ENCODE results near the gene FAM9B. TPM values are rescaled to one million over a fixed set of nuclear protein-coding genes. Genes with fewer than 3 reads are reported as not detected.

The FAM9B gene
- polyA plus RNA-seq, 1 donor from 2014 or later, result not detected

DNA sequence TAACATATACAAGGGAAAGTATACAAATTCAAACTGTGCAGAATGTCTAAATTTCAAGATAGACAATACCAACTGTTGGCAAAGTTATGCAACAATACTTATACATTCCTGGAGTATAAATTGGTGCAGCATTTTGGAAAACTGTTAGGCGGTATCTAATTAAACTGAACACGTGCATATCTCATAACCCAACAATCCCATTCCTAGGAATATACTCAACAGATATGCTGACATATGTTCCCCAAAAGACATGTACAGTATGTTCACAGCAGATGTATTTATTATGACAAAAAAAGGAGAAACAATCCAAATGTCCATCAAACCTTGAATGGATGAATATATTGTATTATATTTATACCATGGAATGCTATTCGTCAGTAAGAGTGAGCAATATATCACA lies 16.4 kb upstream of the FAM9B start:
- no peak overlapping the region for H3K4me3 ChIP-seq (ENCODE audit: low read length)
- no peak overlapping the region for H2AFZ ChIP-seq (ENCODE audit: low read depth, low read length)
- no peaks in the 10 kb centered on the region for H3K79me2 ChIP-seq (replicated peaks; ENCODE audit: insufficient read depth, low read length)
- TF ChIP-seq MXI1 (conservative IDR thresholded peaks at IDR 0.05; ENCODE audit: poor library complexity, severe bottlenecking) (no peak), REST (IDR thresholded peaks at IDR 0.05; ENCODE audit: borderline replicate concordance) (no peak), EP300 (conservative IDR thresholded peaks at IDR 0.05; ENCODE audit: poor library complexity, severe bottlenecking) (no peak), CTCF (IDR thresholded peaks at IDR 0.05; ENCODE audit: poor library complexity, severe bottlenecking) (no peak), RAD21 (conservative IDR thresholded peaks at IDR 0.05) (no peak), POLR2AphosphoS5 (IDR thresholded peaks at IDR 0.05) (no peak)
- H3K27me3 ChIP-seq (ENCODE audit: insufficient read depth, low read depth, low read length), result no peaks in the 10 kb centered on the region
- no peak overlapping the region for H3K27ac ChIP-seq (ENCODE audit: low read length)
- H3K9me3 ChIP-seq (ENCODE audit: low read length), result no peaks in the 10 kb centered on the region
- no peaks in the 10 kb centered on the region for H3K36me3 ChIP-seq (ENCODE audit: insufficient read depth, low read length)
- no peaks in the 10 kb centered on the region for H3K9me2 ChIP-seq (ENCODE audit: insufficient read depth, low read length)
- H3K4me2 ChIP-seq (ENCODE audit: low read length), result no peak overlapping the region
- H3F3A ChIP-seq (ENCODE audit: insufficient read depth, low read length, poor library complexity, severe bottlenecking), result no peaks in the 10 kb centered on the region
- no peaks in the 10 kb centered on the region for H4K20me1 ChIP-seq (ENCODE audit: insufficient read depth)
- no peak overlapping the region for H3K9ac ChIP-seq (ENCODE audit: low read length)

- H3K9ac ChIP-seq (ENCODE audit: low read length), result no peak overlapping the region
- no peaks in the 10 kb centered on the region for H3K36me3 ChIP-seq (ENCODE audit: insufficient read depth, low read length)
- H4K20me1 ChIP-seq (ENCODE audit: insufficient read depth), result no peaks in the 10 kb centered on the region
- H3F3A ChIP-seq (ENCODE audit: insufficient read depth, low read length, poor library complexity, severe bottlenecking), result no peaks in the 10 kb centered on the region
- no peaks in the 10 kb centered on the region for H3K9me3 ChIP-seq (ENCODE audit: low read length)
- H3K4me2 ChIP-seq (ENCODE audit: low read length), result no peak overlapping the region
- no peak for TF ChIP-seq SMC3 (conservative IDR thresholded peaks at IDR 0.05; ENCODE audit: poor library complexity)
- TF ChIP-seq REST (IDR thresholded peaks at IDR 0.05; ENCODE audit: borderline replicate concordance), result no peak
- no peak for TF ChIP-seq EZH2 (IDR thresholded peaks at IDR 0.05; ENCODE audit: borderline replicate concordance, insufficient read depth, low read length, poor library complexity, severe bottlenecking)
- no peak for TF ChIP-seq EP300 (conservative IDR thresholded peaks at IDR 0.05; ENCODE audit: poor library complexity, severe bottlenecking)
- no peak for TF ChIP-seq RAD21 (conservative IDR thresholded peaks at IDR 0.05)
- no peak overlapping the region for H3K27ac ChIP-seq (ENCODE audit: low read length)
- H3K4me3 ChIP-seq (ENCODE audit: low read length), result no peak overlapping the region
- H3K79me2 ChIP-seq (replicated peaks; ENCODE audit: insufficient read depth, low read length), result no peaks in the 10 kb centered on the region
- no peaks in the 10 kb centered on the region for H3K27me3 ChIP-seq (ENCODE audit: insufficient read depth, low read depth, low read length)
- no peaks in the 10 kb centered on the region for H3K9me2 ChIP-seq (ENCODE audit: insufficient read depth, low read length)
- no peak overlapping the region for H2AFZ ChIP-seq (ENCODE audit: low read depth, low read length)
Observed at GRCh38 chrX:9048801-9049200, 14.9 kb upstream of the FAM9B start.

Data from neural cell (in vitro differentiated cells).